ENCODE data around the gene ZMYND19. TPM values are rescaled to one million over a fixed set of nuclear protein-coding genes. Genes with fewer than 3 reads are reported as not detected.

ZMYND19 gene
- total and polyA plus RNA-seq, 2 donors (not counting 3 experiments of a cell fraction or from before 2014, with no cell fraction given), result 22.8 to 32.6 TPM

- no peak overlapping the region for H3K4me3 ChIP-seq (replicated peaks in 1 of 3; ENCODE audit: insufficient read depth in 1 of 3, low read depth in 1 of 3, low read length in 3 of 3)
Observed at GRCh38 chr9:137593176-137593575, 2.9 kb upstream of the ZMYND19 start.

More at GRCh38 chr9:137593176-137593575, 2.9 kb upstream of the ZMYND19 start:
- Histone ChIP-seq H3K27me3 (ENCODE audit: control insufficient read depth in 2 of 2, insufficient read depth in 2 of 2, low read length in 2 of 2) (no peaks in the 10 kb centered on the region), H3K27ac (ENCODE audit: insufficient read depth, low read depth, low read length) (no peak overlapping the region), H3K9me1 (replicated peaks; ENCODE audit: control insufficient read depth, extremely low read depth, insufficient read depth, low read length) (no peaks in the 10 kb centered on the region), H3K79me2 (ENCODE audit: control insufficient read depth, insufficient read depth, low read length) (peaks cover 16% of the 10 kb centered on the region), H3K4me1 (ENCODE audit: control insufficient read depth, extremely low read depth, insufficient read depth, low read length) (peaks cover 9% of the 10 kb centered on the region), H3K36me3 (ENCODE audit: control insufficient read depth in 2 of 2, extremely low read depth in 1 of 2, insufficient read depth in 2 of 2, low read length in 2 of 2) (peaks cover 2 to 3% of the 10 kb centered on the region in 2 experiments), H3K4me2 (ENCODE audit: insufficient read depth, low read length) (no peak overlapping the region), H3K9ac (replicated peaks; ENCODE audit: extremely low read depth, insufficient read depth, low read length) (no peak overlapping the region), H3K9me3 (replicated peaks; ENCODE audit: control insufficient read depth, insufficient read depth, low read length) (no peaks in the 10 kb centered on the region), H4K20me1 (replicated peaks; ENCODE audit: control insufficient read depth, extremely low read depth, insufficient read depth, low read length) (no peaks in the 10 kb centered on the region), H2AFZ (ENCODE audit: low read depth, low read length) (no peak overlapping the region)
- DNase-seq (ENCODE audit: low read depth, low spot score), result no peak
- no peak for TF ChIP-seq POLR2AphosphoS5 (IDR thresholded peaks at IDR 0.05; ENCODE audit: insufficient read depth, low read depth, low read length)
- TF ChIP-seq MAX (IDR thresholded peaks at IDR 0.05; ENCODE audit: insufficient read depth, insufficient read length), result no peak
- no peak for TF ChIP-seq CTCF (IDR thresholded peaks at IDR 0.05; ENCODE audit: extremely low read depth in 1 of 2, insufficient read depth in 1 of 2, low read depth in 1 of 2, low read length in 2 of 2)
- TF ChIP-seq EZH2 (IDR thresholded peaks at IDR 0.05; ENCODE audit: borderline replicate concordance, low read depth, low read length, severe bottlenecking), result no peak
- TF ChIP-seq MYC (IDR thresholded peaks at IDR 0.05; ENCODE audit: low read depth, low read length), result no peak
- no peak for TF ChIP-seq FOS (IDR thresholded peaks at IDR 0.05; ENCODE audit: borderline replicate concordance, insufficient read depth, low read length)
- TF ChIP-seq POLR2A (IDR thresholded peaks at IDR 0.05; ENCODE audit: low read depth, low read length), result no peak
- TF ChIP-seq GATA2 (IDR thresholded peaks at IDR 0.05; ENCODE audit: insufficient read depth, insufficient read length, low read depth, low read length), result no peak
- TF ChIP-seq JUN (IDR thresholded peaks at IDR 0.05; ENCODE audit: borderline replicate concordance, insufficient read depth, insufficient read length, low read depth), result no peak
- no peak for FAIRE-seq
- BruUV-seq (replicated peaks), result no TSS peak
- intact Hi-C loops (cut with micrococcal nuclease), result no loop called here
- ChIA-PET POLR2A (no interaction called here), CTCF (no interaction called here)
- dilution Hi-C loops (cut with MboI; ENCODE audit: extremely low pct_ligation_motif_present, low sequenced_read_pairs), result no loop called here
